ENCODE results near the gene MEX3D.

DNA sequence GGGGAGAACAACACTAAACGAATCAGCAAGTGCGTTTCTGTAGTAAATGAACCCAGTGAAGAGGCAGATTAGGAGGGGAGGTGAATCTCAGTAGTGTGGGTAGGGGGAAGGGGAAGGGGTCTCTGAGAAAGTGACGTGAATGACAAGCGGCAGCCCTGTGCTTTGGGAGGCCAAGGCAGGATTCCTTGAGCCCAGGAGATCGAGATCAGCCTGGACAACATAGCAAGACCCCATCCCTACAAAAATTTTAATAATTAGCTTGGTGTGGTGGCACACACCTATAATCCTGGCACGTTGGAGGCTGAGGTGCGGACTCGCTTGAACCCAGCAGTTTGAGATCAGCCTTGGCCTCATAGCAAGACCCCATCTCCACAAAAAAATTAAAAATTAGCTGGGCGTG lies 36.1 kb downstream of the MEX3D start:
- TF ChIP-seq, protein P1, sequence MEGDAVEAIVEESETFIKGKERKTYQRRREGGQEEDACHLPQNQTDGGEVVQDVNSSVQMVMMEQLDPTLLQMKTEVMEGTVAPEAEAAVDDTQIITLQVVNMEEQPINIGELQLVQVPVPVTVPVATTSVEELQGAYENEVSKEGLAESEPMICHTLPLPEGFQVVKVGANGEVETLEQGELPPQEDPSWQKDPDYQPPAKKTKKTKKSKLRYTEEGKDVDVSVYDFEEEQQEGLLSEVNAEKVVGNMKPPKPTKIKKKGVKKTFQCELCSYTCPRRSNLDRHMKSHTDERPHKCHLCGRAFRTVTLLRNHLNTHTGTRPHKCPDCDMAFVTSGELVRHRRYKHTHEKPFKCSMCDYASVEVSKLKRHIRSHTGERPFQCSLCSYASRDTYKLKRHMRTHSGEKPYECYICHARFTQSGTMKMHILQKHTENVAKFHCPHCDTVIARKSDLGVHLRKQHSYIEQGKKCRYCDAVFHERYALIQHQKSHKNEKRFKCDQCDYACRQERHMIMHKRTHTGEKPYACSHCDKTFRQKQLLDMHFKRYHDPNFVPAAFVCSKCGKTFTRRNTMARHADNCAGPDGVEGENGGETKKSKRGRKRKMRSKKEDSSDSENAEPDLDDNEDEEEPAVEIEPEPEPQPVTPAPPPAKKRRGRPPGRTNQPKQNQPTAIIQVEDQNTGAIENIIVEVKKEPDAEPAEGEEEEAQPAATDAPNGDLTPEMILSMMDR (IDR thresholded peaks at IDR 0.05) = no peak
- TF ChIP-seq POLR2A (IDR thresholded peaks at IDR 0.05) = no peak
